Stimulated activated CD8-positive, alpha-beta memory T cell treated with anti-CD3 and anti-CD28 coated beads, Interleukin-12 subunit alpha, Interleukin-12 subunit beta, amount 100 ng/mL, for 4 hours (primary cell): ENCODE measurements around the gene GUCY1A1.

Source experiments
- DNase-seq: peaks from one replicate; pipeline ENCODE4 v3.0.0-alpha.2; 2020; ENCODE audit warnings: low read depth

GUCY1A1 gene

GRCh38 chr4:155659176-155659575 is 7.5 kb upstream of the GUCY1A1 start:
- no peak for DNase-seq

- no peak for DNase-seq
These were observed 6.2 kb upstream of the GUCY1A1 start for GRCh38 chr4:155660436-155660835.

GRCh38 chr4:155665054-155665453 is 1.6 kb upstream of the GUCY1A1 start:
- no peak for DNase-seq

GRCh38 chr4:155667222-155667567 is 547 bp downstream of the GUCY1A1 start:
- peak; percentile 1 for DNase-seq

GRCh38 chr4:155667568-155668511 is 1.2 kb downstream of the GUCY1A1 start:
- no peak for DNase-seq

- no peak for DNase-seq
These were observed 2.1 kb downstream of the GUCY1A1 start for GRCh38 chr4:155668707-155669220.

GRCh38 chr4:155672342-155672741 is 5.7 kb downstream of the GUCY1A1 start:
- no peak for DNase-seq

- DNase-seq = no peak
These were observed 6.9 kb downstream of the GUCY1A1 start for GRCh38 chr4:155673453-155673979.

GRCh38 chr4:155674669-155675071 is 8.0 kb downstream of the GUCY1A1 start:
- DNase-seq = no peak

- DNase-seq = no peak
These were observed 9.2 kb downstream of the GUCY1A1 start for GRCh38 chr4:155675709-155676429.

GRCh38 chr4:155676430-155676825 is 9.8 kb downstream of the GUCY1A1 start:
- DNase-seq = no peak

- no peak for DNase-seq
These were observed 11.4 kb downstream of the GUCY1A1 start for GRCh38 chr4:155678011-155678410.

GRCh38 chr4:155679343-155679742 is 12.7 kb downstream of the GUCY1A1 start:
- no peak for DNase-seq

- no peak for DNase-seq
These were observed 15.2 kb downstream of the GUCY1A1 start for GRCh38 chr4:155681886-155682285.

GRCh38 chr4:155684423-155684822 is 17.8 kb downstream of the GUCY1A1 start:
- DNase-seq = no peak

GRCh38 chr4:155684892-155685541 is 18.4 kb downstream of the GUCY1A1 start:
- no peak for DNase-seq

- no peak for DNase-seq
These were observed 20.8 kb downstream of the GUCY1A1 start for GRCh38 chr4:155687380-155687982.

GRCh38 chr4:155688211-155688610 is 21.6 kb downstream of the GUCY1A1 start:
- DNase-seq = no peak

GRCh38 chr4:155688860-155689259 is 22.2 kb downstream of the GUCY1A1 start:
- DNase-seq = no peak

- DNase-seq = no peak
These were observed 23.6 kb downstream of the GUCY1A1 start for GRCh38 chr4:155690044-155690837.

- DNase-seq = no peak
These were observed 25.7 kb downstream of the GUCY1A1 start for GRCh38 chr4:155692361-155692760.
